ENCODE results near the gene HSPA1B.

The HSPA1B gene

DNA sequence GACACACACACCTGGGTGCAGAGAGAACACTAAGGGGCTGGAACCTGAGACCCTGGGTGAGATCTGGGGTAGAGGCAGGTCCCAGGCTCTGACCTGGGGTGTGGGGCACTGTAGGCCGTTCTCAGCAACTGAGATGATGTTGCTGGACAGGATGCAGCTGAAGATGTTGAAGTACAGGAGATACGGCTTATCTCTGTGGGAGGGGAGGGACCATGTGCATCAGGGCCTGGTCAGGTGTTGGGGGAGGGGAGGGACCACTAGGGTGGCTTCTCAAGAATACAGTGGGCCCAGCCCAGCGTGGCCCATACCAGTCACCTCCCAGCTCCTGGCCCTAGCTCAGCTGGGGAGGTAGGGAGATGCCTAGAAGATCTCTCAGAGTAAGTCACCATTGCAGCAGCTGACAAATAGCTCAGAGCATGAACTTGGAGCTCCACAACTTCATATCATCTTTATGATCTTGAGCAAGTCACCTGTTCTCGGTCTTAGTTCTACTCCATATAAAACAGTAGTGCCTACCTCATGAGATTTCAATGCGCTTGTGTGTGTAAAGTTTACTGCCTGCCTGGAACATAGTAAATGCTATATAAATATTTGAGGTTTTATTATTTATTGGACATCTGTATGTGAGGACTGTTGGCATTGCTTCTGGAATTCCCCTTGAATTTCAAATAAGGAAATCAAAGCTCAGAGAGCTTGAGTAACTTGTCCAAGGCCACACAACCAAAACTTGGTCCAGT is 47.5 kb downstream of the HSPA1B start:
- Histone ChIP-seq H3K79me2 (ENCODE audit: control insufficient read depth, insufficient read depth, low read length, unreplicated experiment) (no peaks in the 10 kb centered on the region), H3K27me3 (ENCODE audit: insufficient read depth, low read length) (no peaks in the 10 kb centered on the region), H3K4me3 (ENCODE audit: low read depth, low read length) (no peak overlapping the region), H3K36me3 (ENCODE audit: insufficient read depth, low read length) (no peaks in the 10 kb centered on the region), H3K4me1 (ENCODE audit: control insufficient read depth, insufficient read depth, low read length, unreplicated experiment) (no peaks in the 10 kb centered on the region), H2AFZ (ENCODE audit: low read length, unreplicated experiment) (no peak overlapping the region), H3K27ac (ENCODE audit: low read depth, low read length) (no peak overlapping the region)

DNA sequence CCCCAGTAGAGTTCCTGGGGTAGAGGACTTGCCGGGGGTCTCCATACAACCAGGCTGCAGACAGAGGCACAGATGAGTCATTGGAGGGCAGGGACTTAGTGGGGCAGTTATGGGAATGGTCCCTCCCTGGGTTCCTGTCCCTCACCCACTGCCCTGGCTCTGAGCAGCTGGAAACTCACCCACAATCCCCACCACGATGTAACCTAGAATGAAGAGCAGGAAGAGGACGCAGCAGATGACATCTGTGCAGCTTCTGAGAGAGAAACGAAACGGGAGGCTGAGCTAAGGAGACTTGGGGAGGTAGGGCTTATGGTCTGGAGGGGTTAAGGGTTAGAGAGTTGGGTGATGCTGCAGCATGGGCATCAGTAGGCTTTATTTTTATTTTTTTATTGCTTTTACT is 48.3 kb downstream of the HSPA1B start:
- Histone ChIP-seq H3K27me3 (ENCODE audit: insufficient read depth, low read length) (no peaks in the 10 kb centered on the region), H3K79me2 (ENCODE audit: control insufficient read depth, insufficient read depth, low read length, unreplicated experiment) (no peaks in the 10 kb centered on the region), H3K27ac (ENCODE audit: low read depth, low read length) (no peak overlapping the region), H3K4me3 (ENCODE audit: low read depth, low read length) (no peak overlapping the region), H3K4me1 (ENCODE audit: control insufficient read depth, insufficient read depth, low read length, unreplicated experiment) (no peaks in the 10 kb centered on the region), H3K36me3 (ENCODE audit: insufficient read depth, low read length) (no peaks in the 10 kb centered on the region), H2AFZ (ENCODE audit: low read length, unreplicated experiment) (no peak overlapping the region)

DNA sequence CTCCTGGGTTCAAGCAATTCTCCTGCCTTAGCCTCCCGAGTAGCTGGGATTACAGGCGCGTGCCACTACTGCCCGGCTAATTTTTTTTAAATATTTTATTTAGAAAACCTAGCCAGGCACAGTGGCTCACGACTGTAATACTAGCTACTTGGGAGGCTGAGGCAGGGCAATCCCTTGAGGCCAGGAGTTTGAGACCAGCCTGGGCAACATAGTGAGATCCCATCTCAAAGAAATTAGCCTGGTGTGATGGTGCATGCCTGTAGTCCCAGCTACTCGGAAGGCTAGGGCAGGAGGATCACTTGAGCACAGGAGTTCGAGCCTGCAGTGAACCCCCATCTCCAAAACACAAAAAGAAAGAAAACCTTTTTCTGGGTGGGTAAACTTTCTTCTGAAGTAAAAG is 48.8 kb downstream of the HSPA1B start:
- Histone ChIP-seq H3K4me3 (ENCODE audit: low read depth, low read length) (no peak overlapping the region), H3K27me3 (ENCODE audit: insufficient read depth, low read length) (no peaks in the 10 kb centered on the region), H2AFZ (ENCODE audit: low read length, unreplicated experiment) (no peak overlapping the region), H3K79me2 (ENCODE audit: control insufficient read depth, insufficient read depth, low read length, unreplicated experiment) (no peaks in the 10 kb centered on the region), H3K4me1 (ENCODE audit: control insufficient read depth, insufficient read depth, low read length, unreplicated experiment) (no peaks in the 10 kb centered on the region), H3K36me3 (ENCODE audit: insufficient read depth, low read length) (peaks cover under 1% of the 10 kb centered on the region; the same call in 1 of the 2 replicates), H3K27ac (ENCODE audit: low read depth, low read length) (no peak overlapping the region)

DNA sequence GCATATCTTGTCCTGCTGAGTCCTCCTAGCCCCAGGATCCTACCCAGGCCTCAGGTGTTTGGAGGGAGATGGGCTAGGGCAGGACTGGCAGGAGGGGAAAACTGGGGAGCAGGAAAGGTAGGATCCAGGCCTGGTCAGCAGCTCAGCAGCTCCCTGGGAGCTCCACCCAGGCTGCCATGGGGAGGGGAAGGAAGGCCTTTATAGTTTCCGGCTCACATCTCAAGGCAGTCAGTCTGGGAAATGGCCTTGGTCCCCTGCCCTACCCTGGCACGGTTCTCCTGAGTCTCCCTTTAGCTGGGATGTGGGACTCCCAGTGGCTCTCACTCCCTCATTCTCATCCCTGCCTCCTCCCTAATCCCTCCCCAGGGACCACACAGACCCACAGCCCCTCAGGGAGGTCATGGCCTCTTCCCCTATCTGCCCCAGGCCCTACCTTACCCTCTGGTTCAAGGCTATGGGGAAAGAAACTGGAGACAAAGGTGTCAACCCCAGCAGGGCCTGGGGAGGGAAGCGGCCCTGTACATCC is 49.6 kb downstream of the HSPA1B start:
- Histone ChIP-seq H3K36me3 (ENCODE audit: insufficient read depth, low read length) (peaks cover 3% of the 10 kb centered on the region; the same call in 1 of the 2 replicates), H3K27ac (ENCODE audit: low read depth, low read length) (no peak overlapping the region), H3K4me1 (ENCODE audit: control insufficient read depth, insufficient read depth, low read length, unreplicated experiment) (peaks cover under 1% of the 10 kb centered on the region), H3K79me2 (ENCODE audit: control insufficient read depth, insufficient read depth, low read length, unreplicated experiment) (no peaks in the 10 kb centered on the region), H2AFZ (ENCODE audit: low read length, unreplicated experiment) (no peak overlapping the region), H3K27me3 (ENCODE audit: insufficient read depth, low read length) (no peaks in the 10 kb centered on the region), H3K4me3 (ENCODE audit: low read depth, low read length) (no peak overlapping the region)

DNA sequence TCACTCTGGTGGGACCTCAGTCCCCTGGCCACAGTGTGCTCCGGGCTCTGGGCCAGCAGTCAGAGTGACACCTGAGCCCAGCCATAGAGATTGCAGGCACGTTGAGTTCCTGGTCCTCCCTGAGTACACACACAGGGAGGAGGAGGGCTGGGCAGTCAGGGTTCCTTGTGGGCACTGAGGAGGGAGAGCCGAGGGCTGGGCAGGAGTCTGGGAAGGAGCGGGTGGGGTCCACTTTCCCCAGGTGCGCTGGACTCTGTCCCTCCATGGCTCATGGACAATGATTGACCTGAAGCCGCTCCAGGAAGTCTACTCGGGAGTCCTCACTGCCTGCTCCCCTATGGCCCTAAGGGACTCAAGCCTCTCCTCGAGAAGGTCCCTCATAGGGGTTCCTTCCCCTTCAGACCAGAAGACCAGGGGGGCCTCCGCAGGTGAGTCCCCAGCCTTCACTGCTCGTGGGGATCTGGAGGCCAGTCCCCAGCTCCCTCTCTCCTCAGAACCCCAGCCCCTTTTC is 50.2 kb downstream of the HSPA1B start:
- Histone ChIP-seq H2AFZ (ENCODE audit: low read length, unreplicated experiment) (no peak overlapping the region), H3K27ac (ENCODE audit: low read depth, low read length) (no peak overlapping the region), H3K27me3 (ENCODE audit: insufficient read depth, low read length) (no peaks in the 10 kb centered on the region), H3K4me3 (ENCODE audit: low read depth, low read length) (no peak overlapping the region), H3K79me2 (ENCODE audit: control insufficient read depth, insufficient read depth, low read length, unreplicated experiment) (no peaks in the 10 kb centered on the region), H3K4me1 (ENCODE audit: control insufficient read depth, insufficient read depth, low read length, unreplicated experiment) (peaks cover 5% of the 10 kb centered on the region), H3K36me3 (ENCODE audit: insufficient read depth, low read length) (peaks cover 3% of the 10 kb centered on the region; the same call in 1 of the 2 replicates)

DNA sequence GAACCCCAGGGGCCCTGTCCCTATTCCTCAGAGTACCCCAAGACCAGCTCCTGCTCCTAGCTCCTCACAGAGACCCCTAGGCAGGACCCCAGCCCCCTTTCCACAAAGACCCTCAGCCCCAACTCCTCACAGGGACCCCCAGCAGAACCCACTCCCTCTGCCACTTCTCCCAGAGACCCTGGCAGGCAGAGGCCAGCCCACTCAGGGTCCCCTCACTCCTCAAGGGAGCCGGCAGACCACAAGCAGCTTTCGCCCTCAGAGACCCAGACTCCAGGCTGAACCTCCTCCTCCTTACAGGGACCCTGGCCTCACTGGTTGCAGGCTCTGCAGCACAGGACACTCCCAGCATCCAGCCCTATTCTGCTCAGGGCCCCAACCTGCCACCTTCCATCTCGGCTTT is 50.7 kb downstream of the HSPA1B start:
- peaks cover 3% of the 10 kb centered on the region; the same call in 1 of the 2 replicates for H3K36me3 ChIP-seq (ENCODE audit: insufficient read depth, low read length)
- no peak overlapping the region for H3K27ac ChIP-seq (ENCODE audit: low read depth, low read length)
- H3K79me2 ChIP-seq (ENCODE audit: control insufficient read depth, insufficient read depth, low read length, unreplicated experiment) = no peaks in the 10 kb centered on the region
- no peaks in the 10 kb centered on the region for H3K27me3 ChIP-seq (ENCODE audit: insufficient read depth, low read length)
- no peak overlapping the region for H3K4me3 ChIP-seq (ENCODE audit: low read depth, low read length)
- H3K4me1 ChIP-seq (ENCODE audit: control insufficient read depth, insufficient read depth, low read length, unreplicated experiment) = peaks cover 5% of the 10 kb centered on the region
- H2AFZ ChIP-seq (ENCODE audit: low read length, unreplicated experiment) = no peak overlapping the region

DNA sequence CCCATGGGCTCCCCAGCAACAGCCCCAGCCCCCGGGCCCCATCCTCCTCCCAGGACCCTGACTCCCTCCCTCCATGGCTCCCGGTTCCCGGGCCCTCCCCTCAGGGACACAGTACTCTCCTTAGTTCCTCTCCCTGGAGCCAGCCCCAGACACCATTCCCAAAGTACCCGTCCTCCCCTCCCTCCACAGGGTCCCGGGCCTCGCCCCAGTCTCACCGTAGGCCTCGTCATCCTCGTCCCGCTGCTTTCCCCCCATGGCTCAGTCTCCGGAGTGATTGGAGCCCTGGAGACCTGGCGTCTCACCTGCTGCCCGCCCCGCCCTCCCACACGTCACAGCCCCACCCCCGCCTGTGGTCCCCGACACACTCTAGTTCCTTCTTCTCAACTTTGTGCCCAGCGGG is 51.2 kb downstream of the HSPA1B start, which contains the start of gene SLC44A4:
SLC44A4 (minus strand) TSS at position 272 of the 400 bp plus-strand sequence; CDS start at position 255, 17 bp downstream.
- Histone ChIP-seq H3K79me2 (ENCODE audit: control insufficient read depth, insufficient read depth, low read length, unreplicated experiment) (no peaks in the 10 kb centered on the region), H3K27me3 (ENCODE audit: insufficient read depth, low read length) (no peaks in the 10 kb centered on the region), H3K36me3 (ENCODE audit: insufficient read depth, low read length) (peaks cover 3% of the 10 kb centered on the region; the same call in 1 of the 2 replicates), H2AFZ (ENCODE audit: low read length, unreplicated experiment) (no peak within 1 kb of the TSS), H3K4me3 (ENCODE audit: low read depth, low read length) (no peak within 1 kb of the TSS), H3K4me1 (ENCODE audit: control insufficient read depth, insufficient read depth, low read length, unreplicated experiment) (peaks cover 5% of the 10 kb centered on the region), H3K27ac (ENCODE audit: low read depth, low read length) (no peak within 1 kb of the TSS)

DNA sequence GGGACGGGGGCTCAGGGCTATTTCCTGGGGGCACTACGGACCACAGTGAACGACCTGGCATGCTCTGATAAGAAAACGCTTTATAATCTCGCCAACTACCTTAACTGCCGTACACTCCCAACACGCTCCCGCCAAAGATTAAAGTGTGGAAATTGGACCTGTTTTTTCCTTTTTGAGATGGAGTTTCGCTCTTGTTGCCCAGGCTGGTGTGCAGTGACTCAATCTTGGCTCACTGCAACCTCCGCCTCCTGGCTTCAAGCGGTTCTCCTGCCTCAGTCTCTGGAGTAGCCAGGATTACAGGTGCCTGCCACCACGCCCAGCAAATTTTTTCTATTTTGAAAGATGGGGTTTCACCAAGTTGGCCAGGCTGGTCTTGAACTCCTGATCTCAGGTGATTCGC is 51.6 kb downstream of the HSPA1B start:
- H3K79me2 ChIP-seq (ENCODE audit: control insufficient read depth, insufficient read depth, low read length, unreplicated experiment) = no peaks in the 10 kb centered on the region
- peaks cover 5% of the 10 kb centered on the region for H3K4me1 ChIP-seq (ENCODE audit: control insufficient read depth, insufficient read depth, low read length, unreplicated experiment)
- no peak overlapping the region for H3K4me3 ChIP-seq (ENCODE audit: low read depth, low read length)
- H3K36me3 ChIP-seq (ENCODE audit: insufficient read depth, low read length) = peaks cover 3% of the 10 kb centered on the region; the same call in 1 of the 2 replicates
- H2AFZ ChIP-seq (ENCODE audit: low read length, unreplicated experiment) = no peak overlapping the region
- H3K27me3 ChIP-seq (ENCODE audit: insufficient read depth, low read length) = no peaks in the 10 kb centered on the region
- no peak overlapping the region for H3K27ac ChIP-seq (ENCODE audit: low read depth, low read length)

Measured in ACC112 (cell line).